H9 (cell line): ENCODE results near the gene NSG1. TPM values are rescaled to one million over a fixed set of nuclear protein-coding genes. Genes with fewer than 3 reads are reported as not detected.

ENCODE experiments used
- DNase-seq: peaks from one replicate; pipeline ENCODE4 v3.0.0-alpha.2; 2017
- H2AFZ ChIP-seq: one replicate; pipeline ENCODE4 v1.6.1; 2013; ENCODE audit warnings: mild to moderate bottlenecking, low read length, control low read depth, moderate library complexity
- H2AK5ac ChIP-seq: 2 replicates; pipeline ENCODE4 v1.6.1; 2013; ENCODE audit warnings: low read length, control low read depth, mixed read lengths; ENCODE audit not compliant: insufficient read length
- H2BK120ac ChIP-seq: one replicate; pipeline ENCODE4 v1.6.1; 2013; ENCODE audit warnings: low read depth, mild to moderate bottlenecking, low read length, control low read depth, inconsistent platforms; ENCODE audit not compliant: poor library complexity, severe bottlenecking
- H2BK12ac ChIP-seq: 2 replicates; pipeline ENCODE4 v1.6.1; 2013; ENCODE audit warnings: low read length, control low read depth, mixed read lengths, low read depth; ENCODE audit not compliant: insufficient read length
- H2BK15ac ChIP-seq: 2 replicates; pipeline ENCODE4 v1.6.1; 2013; ENCODE audit warnings: low read depth, low read length, control low read depth
- H2BK20ac ChIP-seq: one replicate; pipeline ENCODE4 v1.6.1; 2013; ENCODE audit warnings: low read depth, mild to moderate bottlenecking, low read length, control low read depth, inconsistent platforms; ENCODE audit not compliant: poor library complexity, severe bottlenecking
- H2BK5ac ChIP-seq: 2 replicates; pipeline ENCODE4 v1.6.1; 2013; ENCODE audit warnings: low read length, control low read depth, mixed read lengths; ENCODE audit not compliant: insufficient read length
- H3K14ac ChIP-seq: 2 replicates; pipeline ENCODE4 v1.6.1; 2013; ENCODE audit warnings: low read length, control low read depth; ENCODE audit not compliant: insufficient read depth
- H3K18ac ChIP-seq: 2 replicates; pipeline ENCODE4 v1.6.1; 2013; ENCODE audit warnings: low read depth, mild to moderate bottlenecking, mixed read lengths, low read length, control low read depth; ENCODE audit not compliant: insufficient read length
- H3K23ac ChIP-seq: 2 replicates; pipeline ENCODE4 v1.6.1; 2013; ENCODE audit warnings: low read length, control low read depth, mixed read lengths, low read depth; ENCODE audit not compliant: insufficient read length
- H3K23me2 ChIP-seq: 2 replicates; pipeline ENCODE4 v1.6.1; 2013; ENCODE audit warnings: low read depth, mild to moderate bottlenecking, mixed read lengths, low read length, control low read depth; ENCODE audit not compliant: insufficient read length, poor library complexity, severe bottlenecking
- H3K27ac ChIP-seq: 2 replicates; pipeline ENCODE4 v1.5.1; 2013; ENCODE audit warnings: low read length, control low read depth, mixed read lengths, low read depth; ENCODE audit not compliant: insufficient read length
- H3K27me3 ChIP-seq: 2 replicates; pipeline ENCODE4 v1.6.1; 2013; ENCODE audit warnings: low read length, control low read depth, inconsistent platforms; ENCODE audit not compliant: insufficient read depth
- H3K4ac ChIP-seq: 2 replicates; pipeline ENCODE4 v1.6.1; 2013; ENCODE audit warnings: low read depth, mild to moderate bottlenecking, control low read depth, inconsistent platforms, low read length, moderate library complexity
- H3K4me1 ChIP-seq: 2 replicates; pipeline ENCODE4 v1.6.1; 2013; ENCODE audit warnings: low read length, control low read depth, inconsistent platforms; ENCODE audit not compliant: insufficient read depth
- H3K4me2 ChIP-seq: 2 replicates; pipeline ENCODE4 v1.6.1; 2013; ENCODE audit warnings: low read length, control low read depth, mixed read lengths; ENCODE audit not compliant: insufficient read length, insufficient read depth
- H3K56ac ChIP-seq: 2 replicates; pipeline ENCODE4 v1.6.1; 2013; ENCODE audit warnings: low read depth, mild to moderate bottlenecking, mixed read lengths, low read length, control low read depth; ENCODE audit not compliant: insufficient read length
- H3K79me1 ChIP-seq: 2 replicates; pipeline ENCODE4 v1.6.1; 2013; ENCODE audit warnings: low read depth, mild to moderate bottlenecking, moderate library complexity, low read length, control low read depth, inconsistent platforms; ENCODE audit not compliant: insufficient read depth, poor library complexity, severe bottlenecking
- H3K79me2 ChIP-seq: 2 replicates; pipeline ENCODE4 v1.6.1; 2013; ENCODE audit warnings: low read length, control low read depth, inconsistent platforms; ENCODE audit not compliant: insufficient read depth
- H3K9ac ChIP-seq: 2 replicates; pipeline ENCODE4 v1.6.1; 2013; ENCODE audit warnings: low read length, control low read depth, mixed read lengths; ENCODE audit not compliant: insufficient read length; ENCODE audit errors: extremely low read depth
- H3K9me3 ChIP-seq: one replicate; pipeline ENCODE4 v1.6.1; 2013; ENCODE audit warnings: low read depth, low read length, inconsistent platforms; ENCODE audit not compliant: control insufficient read depth
- H3T11ph ChIP-seq: one replicate; pipeline ENCODE4 v1.6.1; 2013; ENCODE audit warnings: mild to moderate bottlenecking, low read length, control low read depth, inconsistent platforms
- H4K20me1 ChIP-seq: one replicate; pipeline ENCODE4 v1.6.1; 2013; ENCODE audit not compliant: control insufficient read depth, insufficient read length, insufficient read depth
- H4K5ac ChIP-seq: 2 replicates; pipeline ENCODE4 v1.6.1; 2013; ENCODE audit warnings: low read depth, mild to moderate bottlenecking, mixed read lengths, low read length, control low read depth; ENCODE audit not compliant: insufficient read length
- H4K8ac ChIP-seq: replicated peaks from 2 replicates; pipeline ENCODE4 v1.6.1; 2013; ENCODE audit warnings: low read length, control low read depth, mixed read lengths, low read depth; ENCODE audit not compliant: insufficient read length
- H4K91ac ChIP-seq: 2 replicates; pipeline ENCODE4 v1.6.1; 2013; ENCODE audit warnings: low read depth, mild to moderate bottlenecking, moderate library complexity, mixed read lengths, low read length, control low read depth; ENCODE audit not compliant: insufficient read length
- H3K27ac Mint-ChIP-seq, 3 experiments: 2 replicates in 2 of 3; 3 replicates in 1 of 3; pipeline ENCODE4 v1.8.0; 2020 to 2021; ENCODE audit warnings: mixed read lengths in 3 of 3, mild to moderate bottlenecking in 1 of 3, moderate library complexity in 1 of 3
- H3K27me3 Mint-ChIP-seq: 2 replicates; pipeline ENCODE4 v1.8.0; 2021; ENCODE audit warnings: low read depth, mild to moderate bottlenecking, moderate library complexity, mixed read lengths
- H3K36me3 Mint-ChIP-seq, 3 experiments: 2 replicates in 2 of 3; 3 replicates in 1 of 3; pipeline ENCODE4 v1.8.0; 2020 to 2021; ENCODE audit warnings: low read depth in 3 of 3, mixed read lengths in 3 of 3; ENCODE audit not compliant: insufficient read depth in 1 of 3
- H3K4me1 Mint-ChIP-seq, 2 experiments: 2 replicates each; pipeline ENCODE4 v1.8.0; 2020; ENCODE audit warnings: mixed read lengths in 2 of 2
- H3K4me3 Mint-ChIP-seq, 2 experiments: 2 replicates in 1 of 2; 3 replicates in 1 of 2; pipeline ENCODE4 v1.8.0; 2020 to 2021; ENCODE audit warnings: mild to moderate bottlenecking in 2 of 2, mixed read lengths in 2 of 2, moderate library complexity in 1 of 2
- H3K9me3 Mint-ChIP-seq, 2 experiments: 2 replicates in 1 of 2; 3 replicates in 1 of 2; pipeline ENCODE4 v1.8.0; 2020; ENCODE audit warnings: mild to moderate bottlenecking in 2 of 2, mixed read lengths in 2 of 2, moderate library complexity in 1 of 2
- CTCF ChIP-seq: fragments of 200-600 bp; sonication (generic); conservative IDR thresholded peaks from 3 replicates; pipeline ENCODE4 v1.8.0; 2021; ENCODE audit warnings: antibody characterized with exemption, mild to moderate bottlenecking
- WGBS: extraction: QIAGEN DNeasy Blood & Tissue Kit; methylation state at CpG from one replicate; pipeline ENCODE4 v1.1.7; 2013; ENCODE audit warnings: missing lambda C conversion rate, low lambda C conversion rate, mixed read lengths; ENCODE audit not compliant: insufficient read length; ENCODE audit errors: extremely low coverage; 5-methylcytosine and 5-hydroxymethylcytosine counted together
- total RNA-seq: library from RNA; stranded (reverse); gene quantifications from 2 replicates; pipeline ENCODE4 v1.2.1, GENCODE V29; 2021

The NSG1 gene
- total RNA-seq, 1 experiment from 2014 or later = 9.3 TPM

DNA sequence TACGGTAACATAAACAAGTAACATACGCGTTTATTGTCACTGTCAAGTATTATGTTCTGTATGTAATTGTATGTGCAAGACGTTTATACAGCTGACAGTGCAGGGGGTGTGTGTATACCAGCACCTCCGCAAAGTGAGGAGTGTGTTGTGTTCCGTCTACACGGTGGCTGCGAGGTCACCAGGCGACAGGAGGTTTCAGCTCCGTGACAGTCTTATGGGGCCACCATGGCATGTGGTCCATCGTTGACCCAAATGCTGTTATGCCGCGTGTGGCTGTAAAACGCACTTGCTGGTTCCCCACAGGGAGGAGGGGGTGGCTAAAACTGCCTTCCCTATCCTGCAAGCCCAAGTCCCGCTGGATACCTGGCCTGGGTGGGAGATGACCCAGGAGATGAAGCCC is 25.0 kb downstream of the NSG1 start:
- H3K4me3 Mint-ChIP-seq = no peak overlapping the region
- no peak overlapping the region for H2BK20ac ChIP-seq

More for the DNA sequence above, 25.0 kb downstream of the NSG1 start:
- Histone ChIP-seq H4K20me1 (no peaks in the 10 kb centered on the region), H2BK5ac (no peak overlapping the region), H3K9me3 (no peaks in the 10 kb centered on the region), H3K9ac (no peak overlapping the region), H3K27ac (no peak overlapping the region), H2BK15ac (no peak overlapping the region), H4K91ac (no peak overlapping the region), H3K4ac (no peak overlapping the region), H4K8ac (no peak overlapping the region), H3K27me3 (no peaks in the 10 kb centered on the region), H2AK5ac (no peak overlapping the region), H2AFZ (no peak overlapping the region), H3K23ac (no peak overlapping the region), H3K79me2 (no peaks in the 10 kb centered on the region), H2BK120ac (no peak overlapping the region), H3K14ac (no peak overlapping the region), H3T11ph (no peak overlapping the region), H3K18ac (no peak overlapping the region), H3K4me2 (no peak overlapping the region), H3K4me1 (no peaks in the 10 kb centered on the region), H3K23me2 (no peaks in the 10 kb centered on the region), H4K5ac (no peak overlapping the region), H2BK12ac (no peak overlapping the region), H3K56ac (no peak overlapping the region), H3K79me1 (no peaks in the 10 kb centered on the region)
- no peaks in the 10 kb centered on the region for H3K27me3 Mint-ChIP-seq
- DNase-seq = no peak
- peaks cover 0 to 4% of the 10 kb centered on the region in 2 experiments; a peak in 1 of 4 replicates for H3K4me1 Mint-ChIP-seq
- no peak overlapping the region for H3K27ac Mint-ChIP-seq
- H3K36me3 Mint-ChIP-seq = peaks cover 0 to 10% (median 6%) of the 10 kb centered on the region in 3 experiments; a peak in 6 of 7 replicates
- no CpG with 5 or more reads among the region's 15 CpGs for WGBS
- peaks cover 0 to 2% of the 10 kb centered on the region in 2 experiments; a peak in 2 of 5 replicates for H3K9me3 Mint-ChIP-seq
- TF ChIP-seq CTCF = no peak
